AG04450 (cell line): ENCODE measurements around the gene SPAG4. TPM values are rescaled to one million over a fixed set of nuclear protein-coding genes. Genes with fewer than 3 reads are reported as not detected.

Experiments
- CTCF ChIA-PET: fragments of 300-600, 350-600 bp; formaldehyde crosslinking; extraction: SDS; loops from one replicate; lab custom pipeline; 2022; ENCODE audit warnings: antibody characterized with exemption, inconsistent platforms; lab: Charles Lee
- POLR2A ChIA-PET: fragments of 350-600 bp; formaldehyde crosslinking; extraction: SDS; loops from one replicate; lab custom pipeline; 2021; ENCODE audit warnings: antibody characterized with exemption, inconsistent platforms; lab: Yijun Ruan, JAX
- DNase-seq: peaks from one replicate; pipeline ENCODE4 v3.0.0-alpha.2; 2011; ENCODE audit warnings: low read depth, low spot score
- H3K27ac ChIP-seq: one replicate; pipeline ENCODE4 v1.5.1; 2012; ENCODE audit warnings: low read depth, low read length, control low read depth
- H3K27me3 ChIP-seq: one replicate; pipeline ENCODE4 v1.6.0; 2012; ENCODE audit warnings: low read length; ENCODE audit not compliant: control insufficient read depth, insufficient read depth
- H3K4me3 ChIP-seq: 2 replicates; pipeline ENCODE4 v1.5.1; 2011; ENCODE audit warnings: mild to moderate bottlenecking, low read depth, low read length, control low read depth
- H3K9me3 ChIP-seq: 2 replicates; pipeline ENCODE4 v1.5.1; 2012; ENCODE audit warnings: low read length; ENCODE audit not compliant: control insufficient read depth, insufficient read depth
- CTCF ChIP-seq: IDR thresholded peaks from 2 replicates; pipeline ENCODE4 v1.5.1; 2011; ENCODE audit warnings: low read depth, low read length, control low read depth, inconsistent platforms
- polyA plus RNA-seq: library from polyadenylated mRNA; depleted of rRNA; stranded (reverse); fragments of >200 nt; gene quantifications from 2 replicates; pipeline ENCODE4 v1.2.3, GENCODE V29; 2011

The SPAG4 gene
- polyA plus RNA-seq, 1 experiment: 1.8 TPM

- peaks cover 9% of the 10 kb centered on the region for H3K27me3 ChIP-seq
- ChIA-PET POLR2A (no interaction called here), CTCF (no interaction called here)
- DNase-seq: no peak
- no peak overlapping the region for H3K4me3 ChIP-seq
- peaks cover 6% of the 10 kb centered on the region; the same call in 1 of the 2 replicates for H3K9me3 ChIP-seq
- no peak for TF ChIP-seq CTCF
- no peak overlapping the region for H3K27ac ChIP-seq
These were observed 32.8 kb upstream of the SPAG4 start for GRCh38 chr20:35582741-35583404.

- ChIA-PET CTCF (no interaction called here), POLR2A (interaction anchor here (0.8 kb wide), 1 partner anchor 186 kb away, joined by 7 read pairs; no protein-coding TSS in a partner anchor)
- Histone ChIP-seq H3K9me3 (peaks cover 6% of the 10 kb centered on the region; the same call in 1 of the 2 replicates), H3K4me3 (no peak overlapping the region), H3K27ac (no peak overlapping the region), H3K27me3 (peaks cover 9% of the 10 kb centered on the region)
- no peak for TF ChIP-seq CTCF
- no peak for DNase-seq
These were observed 31.7 kb upstream of the SPAG4 start for GRCh38 chr20:35583636-35584560.

GRCh38 chr20:35586751-35587425 is 28.7 kb upstream of the SPAG4 start:
- Histone ChIP-seq H3K4me3 (no peak overlapping the region), H3K27me3 (peaks cover 7% of the 10 kb centered on the region), H3K27ac (no peak overlapping the region), H3K9me3 (peaks cover 5% of the 10 kb centered on the region; the same call in 1 of the 2 replicates)
- ChIA-PET CTCF (no interaction called here), POLR2A (no interaction called here)
- DNase-seq: no peak
- no peak for TF ChIP-seq CTCF

- Histone ChIP-seq H3K9me3 (no peaks in the 10 kb centered on the region), H3K27me3 (peaks cover 4% of the 10 kb centered on the region), H3K27ac (no peak overlapping the region), H3K4me3 (no peak overlapping the region)
- ChIA-PET CTCF (no interaction called here), POLR2A (no interaction called here)
- no peak for TF ChIP-seq CTCF
- no peak for DNase-seq
These were observed 28.2 kb upstream of the SPAG4 start for GRCh38 chr20:35587436-35587835.
